SIG-M5 (cell line): Measurements from ENCODE around the gene MEF2D.

Source experiments
- DNase-seq: peaks from one replicate; lab custom pipeline; 2025; lab: John Stamatoyannopoulos, UW

MEF2D gene

GRCh38 chr1:156440654-156441437, 59.7 kb downstream of the MEF2D start:
- DNase-seq: no peak

GRCh38 chr1:156439777-156440183, 60.8 kb downstream of the MEF2D start:
- no peak for DNase-seq

DNA sequence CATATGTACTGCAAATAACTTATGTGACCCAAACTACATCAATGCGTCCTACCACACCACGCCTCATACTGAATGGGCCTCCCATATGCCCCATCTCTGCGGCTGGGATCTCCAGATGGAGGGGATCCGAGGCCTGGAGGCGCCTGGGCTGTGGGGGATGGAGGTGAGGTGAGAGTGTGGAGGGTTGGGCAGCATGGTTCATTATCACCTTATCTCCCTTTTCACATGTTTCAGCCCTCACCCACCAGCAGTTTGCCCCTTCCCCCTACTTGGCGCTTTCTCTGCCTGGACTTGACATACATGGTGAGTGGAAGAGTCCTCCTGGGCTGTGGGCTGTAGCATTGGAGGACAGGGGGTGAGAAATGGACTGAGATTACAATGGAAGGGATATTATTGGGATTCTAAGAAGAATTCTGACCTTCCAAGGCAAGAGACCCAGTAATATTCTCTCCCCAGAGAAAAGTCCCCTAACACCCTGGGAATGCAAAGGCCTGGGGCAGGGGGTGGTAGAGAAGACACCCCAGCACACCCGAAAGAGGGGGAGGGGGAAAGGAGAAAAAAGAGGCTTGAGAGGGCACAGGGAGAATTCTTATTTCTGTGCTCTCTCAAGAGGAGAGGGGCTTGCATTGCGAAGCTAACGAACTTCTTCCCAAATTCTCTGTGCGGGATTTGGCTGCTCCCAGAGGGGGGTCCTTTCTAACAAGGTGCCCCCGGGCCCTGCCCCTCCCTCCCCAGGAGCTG, 61.4 kb downstream of the MEF2D start:
- no peak for DNase-seq

GRCh38 chr1:156438278-156438987, 62.1 kb downstream of the MEF2D start:
- no peak for DNase-seq

DNA sequence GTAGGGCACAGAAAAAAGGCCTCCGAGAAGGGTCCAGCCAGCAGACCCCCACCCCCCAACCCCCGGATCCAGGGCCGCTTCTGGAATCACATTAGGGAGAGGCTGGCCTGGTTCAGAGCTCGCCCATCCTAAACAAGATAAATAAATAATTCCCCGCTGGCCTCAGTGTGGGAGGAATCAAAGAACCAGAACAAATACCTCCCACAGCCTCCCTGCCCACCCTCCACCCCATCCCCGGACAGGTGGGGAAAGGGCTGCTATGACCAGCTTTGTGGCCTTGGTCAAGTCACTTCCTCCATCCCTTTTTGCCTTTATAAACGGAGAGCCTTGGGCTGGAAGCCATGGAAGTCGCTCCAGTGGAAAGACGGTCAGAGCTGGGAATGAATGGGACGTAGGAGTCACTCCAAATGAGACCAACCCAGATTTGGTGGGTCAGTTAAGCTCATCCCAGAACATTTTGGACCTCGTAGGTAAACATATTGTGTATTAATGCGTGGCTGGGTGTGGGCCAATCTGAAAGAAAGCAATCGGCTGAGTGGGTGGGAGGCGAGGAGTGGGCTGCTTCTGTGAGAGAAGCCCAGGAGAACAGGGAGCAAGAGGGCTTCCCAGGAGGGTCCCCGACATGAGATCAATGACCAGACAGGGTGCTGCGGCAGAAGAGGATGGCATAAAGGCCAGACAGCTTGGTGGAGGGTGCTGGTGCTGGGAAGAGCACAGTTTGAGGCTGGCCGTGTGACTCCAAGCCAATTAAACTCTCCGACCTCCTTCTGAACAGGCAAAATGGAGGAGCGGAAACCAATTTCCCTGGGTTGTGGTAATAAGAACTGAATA, 63.3 kb downstream of the MEF2D start:
- no peak for DNase-seq

DNA sequence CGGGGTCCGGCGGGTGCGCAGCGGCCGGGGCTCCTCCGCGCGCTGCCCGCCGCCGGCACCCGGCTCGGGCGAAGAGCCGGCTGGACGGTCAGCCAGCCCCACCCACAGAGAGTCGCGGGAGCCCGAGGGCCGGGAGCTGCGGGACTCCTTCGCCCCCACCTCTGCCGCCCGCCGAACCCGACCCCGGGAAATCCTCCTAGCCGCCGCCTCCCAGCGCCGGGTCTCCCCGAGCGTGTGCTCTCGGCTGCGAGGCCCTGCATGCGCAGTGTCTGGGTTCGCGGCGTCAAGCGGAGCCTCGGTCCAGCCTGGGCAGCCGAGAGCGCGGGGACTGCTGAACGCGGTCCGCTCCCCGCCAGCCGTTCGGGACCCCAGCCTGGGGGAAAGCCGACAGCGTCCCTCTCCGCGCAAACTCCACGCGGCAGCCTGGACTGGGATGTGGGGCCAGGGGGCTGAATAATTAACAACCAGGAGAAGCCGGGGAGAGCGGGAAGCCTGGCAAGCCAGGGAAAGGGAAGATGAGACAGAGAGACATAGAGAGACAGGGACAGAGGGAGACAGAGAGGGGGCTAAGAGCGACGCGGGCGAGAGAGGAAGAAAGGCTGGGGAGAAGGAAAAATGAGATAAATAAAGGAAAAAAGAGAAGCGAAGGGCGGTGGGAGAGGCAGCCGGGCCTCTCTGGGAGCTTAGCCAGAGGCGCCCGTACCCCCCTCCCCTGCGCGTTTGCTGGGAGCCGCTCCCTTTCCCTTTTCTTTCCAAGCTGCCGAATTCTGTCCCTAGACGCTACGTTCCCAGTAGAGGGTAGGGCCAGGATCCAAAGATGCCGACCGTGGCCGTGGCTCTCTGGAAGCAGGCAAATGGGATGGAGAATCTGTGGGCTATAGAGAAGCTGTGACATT, 64.2 kb downstream of the MEF2D start:
- no peak for DNase-seq

GRCh38 chr1:156435545-156436140, 64.9 kb downstream of the MEF2D start:
- DNase-seq: no peak

- no peak for DNase-seq
Measured at GRCh38 chr1:156434989-156435544, 65.5 kb downstream of the MEF2D start.

DNA sequence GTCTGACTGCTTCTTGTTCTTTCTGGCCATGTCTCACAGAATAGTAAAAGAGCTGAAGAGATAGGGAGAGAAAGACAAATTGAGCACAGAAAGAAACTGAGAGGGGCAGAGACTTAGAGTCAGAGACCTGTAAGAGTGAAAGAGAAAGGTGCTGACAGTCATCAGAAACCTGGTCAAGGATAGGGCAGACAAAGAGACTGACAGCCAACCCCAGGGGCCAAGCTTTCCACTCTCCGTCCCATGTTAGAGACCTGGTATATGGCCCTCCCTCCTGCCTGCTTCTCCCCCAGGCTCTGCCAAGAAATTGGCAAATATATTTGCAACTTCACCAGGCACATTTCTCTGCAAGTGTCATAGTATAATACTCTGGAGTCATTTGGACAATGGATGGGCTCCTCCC, 67.0 kb downstream of the MEF2D start:
- no peak for DNase-seq

GRCh38 chr1:156433032-156433431, 67.5 kb downstream of the MEF2D start:
- no peak for DNase-seq

- DNase-seq: no peak
Measured at GRCh38 chr1:156432669-156433018, 67.9 kb downstream of the MEF2D start.

DNA sequence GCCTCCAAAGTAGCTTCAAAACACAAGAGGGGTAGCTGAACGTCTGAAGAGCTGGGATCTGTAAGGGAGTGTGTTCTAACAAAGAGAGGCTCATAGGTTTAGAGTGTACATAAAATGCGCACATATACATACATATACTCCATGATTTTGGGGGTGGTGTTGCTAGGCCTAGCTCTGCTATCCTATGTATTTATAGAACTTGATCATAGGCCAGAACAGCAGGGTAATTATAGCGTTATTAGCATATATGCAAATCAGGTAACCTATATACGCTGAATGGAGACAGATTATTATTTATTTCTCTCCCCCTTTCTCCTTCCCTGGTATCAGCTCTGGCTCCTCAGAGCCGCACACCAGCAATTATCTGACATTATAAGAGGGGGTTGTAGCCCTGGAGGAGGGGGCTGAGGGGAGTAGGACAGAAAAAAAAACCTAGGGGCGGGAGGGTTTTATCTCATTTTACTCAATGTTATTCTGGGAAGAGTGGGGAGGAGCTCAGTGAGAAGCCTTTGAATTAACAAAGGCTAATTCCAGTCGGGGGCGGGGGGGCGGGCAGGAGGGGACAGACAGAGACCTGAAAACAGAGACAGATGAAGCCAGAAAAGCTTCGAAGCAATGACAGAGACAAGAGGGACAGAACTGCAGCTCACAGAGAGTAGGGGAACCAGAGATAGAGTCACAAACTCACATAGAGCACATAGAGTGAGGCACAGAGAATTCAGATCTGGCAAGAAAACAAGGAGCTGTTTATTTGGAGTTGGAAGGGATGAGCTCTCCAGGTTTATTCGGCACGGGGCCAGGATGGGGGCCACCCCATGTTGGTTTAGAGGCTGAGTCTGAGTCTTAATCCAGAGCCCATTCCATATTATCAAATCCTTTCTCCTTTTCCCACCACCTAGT, 68.6 kb downstream of the MEF2D start:
- no peak for DNase-seq

- DNase-seq: no peak
Measured at GRCh38 chr1:156431366-156431765, 69.2 kb downstream of the MEF2D start.

GRCh38 chr1:156430866-156431265, 69.7 kb downstream of the MEF2D start:
- no peak for DNase-seq

GRCh38 chr1:156430303-156430702, 70.3 kb downstream of the MEF2D start:
- DNase-seq: no peak

DNA sequence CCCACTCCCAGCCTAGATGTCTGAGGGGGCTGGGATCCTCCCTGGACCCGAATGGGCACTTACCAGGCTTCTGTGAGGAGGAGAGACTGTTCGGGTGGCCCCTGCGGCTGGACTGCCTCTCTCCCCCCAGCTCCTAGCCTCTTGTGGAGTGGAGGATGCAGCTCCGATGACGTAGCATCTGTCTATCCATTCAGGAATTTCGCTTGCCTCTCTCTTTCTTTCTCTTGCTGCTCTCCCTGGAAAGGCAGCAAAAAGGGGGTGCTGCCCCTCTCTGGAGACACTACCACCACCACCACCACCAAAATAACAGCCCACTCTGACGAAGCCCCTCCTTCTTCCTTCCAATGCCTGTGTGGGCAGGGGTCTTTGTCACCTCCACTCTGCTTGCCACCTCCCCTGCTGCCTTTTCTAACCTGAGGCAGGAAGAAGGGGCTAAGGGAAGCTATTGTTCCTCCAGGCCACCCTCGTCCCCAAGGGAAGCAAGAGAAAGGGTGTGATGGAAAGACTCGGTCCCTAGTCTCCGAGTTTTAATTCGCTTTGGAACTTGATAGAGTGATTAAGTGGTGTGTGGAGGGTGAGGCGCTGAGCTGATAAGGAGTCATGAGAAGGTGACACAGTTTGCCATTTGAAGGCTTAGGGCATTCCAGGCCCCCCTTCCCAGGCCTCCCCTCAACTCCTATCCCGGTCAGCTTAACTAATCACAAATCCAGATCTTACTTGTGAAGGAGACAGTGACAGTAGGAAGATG, 71.1 kb downstream of the MEF2D start:
- no peak for DNase-seq

- no peak for DNase-seq
Measured at GRCh38 chr1:156428746-156429288, 71.8 kb downstream of the MEF2D start.

DNA sequence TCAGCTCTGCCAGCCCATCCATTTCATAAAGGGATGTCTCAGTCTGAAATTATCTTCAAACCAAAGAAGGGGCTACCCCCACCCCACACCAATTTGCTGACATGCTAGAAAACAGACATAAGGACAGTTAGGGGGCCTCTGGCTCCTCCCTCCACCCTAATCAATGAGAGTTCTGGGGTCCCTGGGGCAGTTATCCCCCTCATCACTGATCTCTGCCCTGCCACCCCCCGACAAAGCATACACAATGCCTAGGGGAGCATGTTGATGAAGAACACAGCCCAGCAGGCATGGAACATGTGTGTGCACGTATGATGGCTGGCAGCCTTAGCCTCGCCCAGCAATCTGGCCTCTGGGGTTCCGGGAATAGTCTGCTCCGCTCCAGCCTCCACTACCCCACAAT, 72.6 kb downstream of the MEF2D start:
- no peak for DNase-seq
